ENCODE results near the gene CCDC187.
"Not testable (repeated sequence)": the region's sequence is repeated elsewhere in the genome, so short reads cannot be mapped to it uniquely, and the experiment has no call there.

The CCDC187 gene

GRCh38 chr9:136327304-136327974 lies 23.5 kb upstream of the CCDC187 start, which contains the start of gene GPSM1:
Gene GPSM1 (plus strand): TSS chr9:136327539. CDS start chr9:136327696, 157 bp downstream.
- no peak for DNase-seq (ENCODE audit: low read depth in 2 of 2)

GRCh38 chr9:136326761-136327303 lies 22.9 kb upstream of the CCDC187 start:
- DNase-seq (ENCODE audit: low read depth in 2 of 2): no peak

DNA sequence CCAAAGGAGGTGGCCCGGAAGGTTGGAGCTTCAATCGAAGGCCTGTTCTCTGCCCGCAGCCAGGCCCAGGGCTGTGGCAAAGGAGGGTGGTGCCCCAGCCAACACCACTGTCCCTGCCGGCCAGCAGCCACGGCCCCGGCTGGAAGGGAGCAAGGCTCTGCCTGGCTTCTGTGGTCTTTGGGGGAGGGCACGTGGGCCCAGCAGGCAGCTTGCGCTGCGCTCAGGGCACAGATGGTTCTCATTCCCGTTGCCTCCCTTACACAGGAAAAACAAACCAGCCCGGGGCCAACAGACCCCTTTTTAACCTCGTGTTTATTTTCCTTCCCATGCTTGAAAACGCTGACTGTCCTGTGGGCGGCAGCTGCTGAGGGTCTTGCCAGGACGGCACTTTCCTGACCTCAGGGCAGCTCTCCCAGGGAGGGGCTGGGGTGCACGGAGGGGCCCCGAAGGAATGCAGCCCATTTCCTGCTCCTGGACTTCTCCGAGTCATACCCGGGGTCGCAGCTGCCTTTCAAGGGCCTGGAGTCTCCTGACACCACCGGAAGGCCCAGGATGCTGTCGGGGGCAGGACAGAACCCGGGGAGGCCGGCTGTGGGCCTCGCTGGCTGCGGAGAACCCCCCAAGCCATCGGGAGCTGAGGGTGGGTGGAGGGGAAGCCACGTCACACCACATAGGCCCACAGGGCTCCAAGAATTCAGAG lies 22.3 kb upstream of the CCDC187 start:
- no peak for DNase-seq (ENCODE audit: low read depth in 2 of 2)

GRCh38 chr9:136325358-136325757 lies 21.5 kb upstream of the CCDC187 start:
- no peak for DNase-seq (ENCODE audit: low read depth in 2 of 2)

DNA sequence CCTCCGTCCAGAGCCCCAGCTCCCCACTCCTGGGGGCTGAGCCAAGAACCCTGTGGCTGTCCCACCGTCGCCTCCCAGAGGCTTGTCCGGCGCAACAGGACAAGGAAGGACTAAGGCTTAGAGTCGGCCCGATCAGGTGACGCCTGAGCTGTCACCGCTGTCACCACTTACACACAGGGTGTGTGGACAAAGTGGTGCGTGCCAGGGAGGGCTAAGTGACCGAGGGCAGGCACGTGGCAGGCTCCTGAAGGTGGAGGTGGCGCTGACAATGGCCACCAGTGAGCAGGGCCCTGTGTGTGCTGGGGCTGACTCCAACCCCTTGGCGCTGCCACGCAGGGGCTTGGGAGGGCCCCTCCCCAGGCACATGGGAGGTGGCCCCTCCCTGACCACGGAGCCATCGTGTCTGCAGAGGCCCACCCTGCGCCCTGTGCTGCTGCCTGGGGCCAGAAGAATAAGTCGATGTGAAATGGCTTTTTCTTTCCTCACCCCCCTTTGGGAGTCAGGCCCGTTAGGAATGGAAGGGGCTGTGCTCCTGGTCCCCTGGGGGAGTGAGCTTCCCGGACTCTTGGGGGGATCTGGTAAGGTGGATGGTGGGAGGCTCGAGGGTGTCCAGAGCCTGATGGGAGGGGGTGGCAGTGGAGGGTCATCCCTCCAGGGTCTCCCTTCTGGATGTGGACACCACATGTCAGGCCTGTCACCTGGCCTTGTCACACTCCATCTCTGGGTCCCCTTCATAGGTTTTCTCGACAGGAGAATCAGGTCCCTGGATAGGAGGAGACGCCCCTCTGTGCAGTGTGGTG lies 20.8 kb upstream of the CCDC187 start:
- DNase-seq (ENCODE audit: low read depth in 2 of 2): no peak

DNA sequence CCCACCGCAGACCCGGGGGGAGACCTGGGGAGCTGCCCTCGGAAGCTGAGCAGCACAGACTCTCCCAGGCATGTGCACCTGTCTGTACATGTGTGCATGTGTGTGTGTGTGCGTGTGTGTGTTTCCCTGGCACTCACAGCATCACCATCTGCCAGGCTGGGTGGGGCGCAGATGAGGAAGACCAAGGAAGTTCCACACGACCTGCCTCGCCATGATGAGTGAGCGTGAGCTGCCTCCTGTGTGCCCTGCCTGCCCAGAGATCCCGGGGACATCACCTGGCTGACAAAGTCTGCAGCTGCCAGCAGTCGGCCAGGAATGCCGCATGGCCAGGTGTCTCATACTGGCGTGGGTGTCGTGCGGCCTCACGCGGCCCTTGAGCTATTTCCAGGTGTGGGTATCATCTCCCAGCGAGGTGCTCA lies 19.5 kb upstream of the CCDC187 start:
- DNase-seq (ENCODE audit: low read depth in 2 of 2): no peak

DNA sequence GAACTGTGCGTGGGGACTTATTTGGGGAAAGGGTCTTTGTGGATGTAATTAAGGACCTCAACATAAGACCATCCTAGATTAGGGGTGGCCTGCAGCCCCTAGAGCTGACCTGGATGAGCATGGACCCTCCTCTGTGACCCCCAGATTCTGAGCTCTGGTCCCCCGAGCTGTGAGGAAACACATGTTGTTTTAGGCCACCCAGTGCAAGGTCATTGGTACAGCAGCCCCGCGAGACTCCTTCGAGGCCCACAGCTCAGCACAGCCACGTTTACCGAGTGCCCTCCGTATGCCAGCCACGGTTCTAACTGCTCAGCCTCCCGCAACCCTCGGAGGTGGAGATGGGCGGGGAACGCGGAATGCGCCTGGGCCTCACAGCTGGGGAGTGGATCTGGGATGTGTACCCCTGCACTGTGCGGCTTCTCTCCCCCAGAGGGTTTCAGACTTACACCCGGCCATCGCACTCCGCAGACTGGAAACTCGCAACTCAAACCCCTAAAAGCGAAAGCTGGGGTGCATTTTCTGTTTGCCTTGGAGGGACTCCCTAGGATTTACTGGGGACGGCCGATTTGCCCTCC lies 18.9 kb upstream of the CCDC187 start:
- no peak for DNase-seq (ENCODE audit: low read depth in 2 of 2)

- DNase-seq (ENCODE audit: low read depth in 2 of 2): no peak
Observed at GRCh38 chr9:136321561-136321960, 17.7 kb upstream of the CCDC187 start.

DNA sequence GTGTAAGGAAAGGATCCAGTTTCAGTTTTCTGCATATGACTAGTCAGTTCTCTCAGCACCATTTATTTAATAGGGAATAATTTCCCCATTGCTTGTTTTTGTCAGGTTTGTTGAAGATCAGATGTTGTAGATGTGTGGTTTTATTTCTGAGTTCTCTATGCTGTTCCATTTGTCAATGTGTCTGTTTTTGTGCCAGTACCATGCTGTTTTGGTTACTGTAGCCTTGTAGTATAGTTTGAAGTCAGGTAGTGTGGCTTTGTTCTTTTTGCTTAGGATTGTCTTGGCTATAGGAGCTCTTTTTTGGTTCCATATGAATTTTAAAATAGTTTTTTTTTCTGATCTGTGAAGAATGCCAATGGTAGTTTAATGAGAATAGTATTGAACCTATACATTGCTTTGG lies 17.1 kb upstream of the CCDC187 start:
- DNase-seq (ENCODE audit: low read depth in 2 of 2): not testable (repeated sequence)

DNA sequence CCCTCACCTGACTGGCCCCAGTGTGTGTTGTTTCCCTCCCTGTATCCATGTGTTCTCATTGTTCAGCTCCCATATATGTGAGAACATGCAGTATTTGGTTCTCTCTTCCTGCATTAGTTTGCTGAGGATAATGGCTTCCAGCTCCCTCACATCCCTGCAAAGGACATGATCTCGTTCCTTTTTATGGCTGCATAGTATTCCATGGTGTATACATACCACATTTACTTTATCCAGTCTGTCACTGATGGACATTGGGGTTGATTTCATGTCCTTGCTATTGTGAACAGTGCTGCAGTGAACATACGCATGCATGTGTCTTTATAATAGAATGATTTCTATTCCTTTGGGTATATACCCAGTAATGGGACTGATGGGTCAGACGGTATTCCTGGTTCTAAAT lies 16.1 kb upstream of the CCDC187 start:
- DNase-seq (ENCODE audit: low read depth in 2 of 2): not testable (repeated sequence)

GRCh38 chr9:136319244-136319643 lies 15.3 kb upstream of the CCDC187 start:
- DNase-seq (ENCODE audit: low read depth in 2 of 2): not testable (repeated sequence)

DNA sequence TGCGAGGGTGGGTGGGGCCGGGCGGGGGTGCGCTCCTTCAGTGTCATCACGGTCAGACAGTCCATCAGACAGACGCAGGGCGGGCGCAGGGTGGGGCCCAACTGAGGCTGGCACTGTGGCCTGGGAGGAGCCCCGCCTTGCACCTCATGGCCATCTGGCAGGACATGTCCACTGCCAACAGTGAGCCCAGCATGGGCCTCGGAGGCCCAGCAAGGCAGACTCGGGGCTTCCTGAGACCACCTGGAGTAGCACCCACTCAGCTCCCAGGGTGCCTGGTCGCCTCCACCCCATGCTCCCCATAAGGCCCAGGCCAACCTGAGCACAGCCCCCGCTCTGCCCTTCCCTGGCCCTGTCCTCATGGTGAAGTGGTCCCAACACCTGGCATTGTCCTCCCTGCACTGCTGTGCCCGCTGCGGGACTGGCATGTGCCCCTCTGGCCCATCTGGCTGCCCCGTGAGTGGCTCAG lies 14.9 kb upstream of the CCDC187 start:
- no peak for DNase-seq (ENCODE audit: low read depth in 2 of 2)

GRCh38 chr9:136318111-136318775 lies 14.3 kb upstream of the CCDC187 start:
- DNase-seq (ENCODE audit: low read depth in 2 of 2): no peak

GRCh38 chr9:136317695-136318094 lies 13.8 kb upstream of the CCDC187 start:
- no peak for DNase-seq (ENCODE audit: low read depth in 2 of 2)

- no peak for DNase-seq (ENCODE audit: low read depth in 2 of 2)
Observed at GRCh38 chr9:136316896-136317676, 13.2 kb upstream of the CCDC187 start.

DNA sequence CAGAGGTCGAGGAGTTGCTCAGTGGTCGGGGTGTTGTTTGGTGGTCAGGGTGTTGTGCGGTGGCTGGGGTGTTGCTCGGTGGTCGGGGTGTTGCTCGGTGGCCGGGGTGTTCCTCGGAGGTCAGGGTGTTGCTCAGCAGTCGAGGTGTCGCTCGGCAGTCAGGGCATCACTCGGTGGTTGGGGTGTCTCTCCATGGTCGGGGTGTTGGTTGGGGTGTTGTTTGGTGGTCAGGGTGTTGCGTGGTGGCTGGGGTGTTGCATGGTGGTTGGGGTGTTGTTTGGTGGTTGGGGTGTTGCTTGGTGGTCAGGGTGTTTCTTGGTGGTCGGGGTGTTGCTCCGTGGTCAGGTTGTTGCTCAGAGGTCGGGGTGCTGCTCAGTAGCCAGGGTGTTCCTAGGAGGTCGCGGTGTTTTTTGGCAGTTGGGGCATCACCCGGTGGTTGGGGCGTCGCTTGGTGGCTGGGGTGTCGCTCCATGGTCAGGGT lies 12.4 kb upstream of the CCDC187 start:
- no peak for DNase-seq (ENCODE audit: low read depth in 2 of 2)

DNA sequence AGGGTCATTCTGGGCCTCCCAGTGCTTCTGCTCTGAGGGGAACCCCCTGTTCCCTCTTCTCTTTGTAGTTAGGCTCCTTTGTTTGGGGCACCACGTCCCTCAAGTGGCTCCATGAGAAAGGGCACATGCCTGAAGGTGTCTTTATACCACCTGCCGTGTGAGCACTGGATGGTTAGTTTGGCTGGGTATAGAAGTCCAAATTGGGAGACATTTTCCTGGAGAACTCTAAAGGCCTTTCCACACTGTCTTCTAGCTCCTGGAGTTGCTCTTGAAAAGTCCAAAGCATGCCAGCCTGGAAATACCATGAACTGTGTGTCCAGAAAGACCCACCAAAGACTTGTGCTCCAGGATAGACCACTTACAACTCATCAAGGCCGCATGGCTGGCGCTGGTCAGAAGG lies 11.1 kb upstream of the CCDC187 start:
- no peak for DNase-seq (ENCODE audit: low read depth in 2 of 2)

- no peak for DNase-seq (ENCODE audit: low read depth in 2 of 2)
Observed at GRCh38 chr9:136314056-136314416, 10.1 kb upstream of the CCDC187 start.

DNA sequence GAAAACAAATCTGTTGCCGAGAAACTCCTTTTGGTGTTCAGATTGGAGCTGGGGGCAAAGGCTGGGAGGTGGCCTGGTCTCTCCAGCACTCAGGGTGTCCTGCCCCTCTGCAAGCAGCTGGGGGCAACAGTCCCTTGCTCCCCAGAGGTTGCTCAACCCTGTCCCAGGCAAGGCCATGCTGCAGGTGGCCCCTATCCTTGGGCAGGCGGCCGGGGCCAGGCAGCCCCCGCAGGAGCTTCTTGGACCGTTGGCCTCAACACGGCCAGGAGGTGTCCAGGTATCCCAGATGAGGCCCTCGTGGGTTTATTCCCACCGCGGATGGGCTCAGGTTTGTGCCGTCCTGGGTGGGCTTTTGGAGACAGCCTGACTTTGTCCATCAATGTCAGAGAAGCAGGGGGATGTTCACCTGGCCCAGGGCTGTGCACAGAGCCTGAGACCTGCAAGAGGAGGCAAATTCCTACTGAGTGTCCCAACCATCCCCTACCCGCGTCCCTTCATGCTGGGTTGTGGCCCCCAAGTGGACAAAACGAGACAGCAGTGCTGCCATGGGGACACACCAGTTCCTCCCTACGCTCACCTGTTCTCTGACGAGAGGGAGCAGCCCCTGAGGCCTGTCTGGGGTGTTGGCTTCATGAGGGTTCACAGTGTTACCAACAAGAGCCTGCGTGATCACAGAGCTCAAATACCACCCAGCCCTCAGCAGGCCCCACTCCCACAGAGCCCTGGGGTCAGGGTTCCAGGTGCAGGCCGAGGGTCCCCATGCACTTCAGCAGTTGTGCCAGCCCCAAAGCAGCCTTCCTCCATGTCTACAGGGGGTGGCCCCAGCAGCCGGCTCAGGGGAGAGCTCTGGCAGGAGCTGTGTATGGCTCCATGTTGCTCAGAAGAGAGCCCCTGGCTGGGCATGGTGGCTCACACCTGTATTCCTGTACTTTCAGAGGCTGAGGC lies 9.5 kb upstream of the CCDC187 start:
- DNase-seq (ENCODE audit: low read depth in 2 of 2): no peak
